Uterus (tissue), 4 donors: ENCODE results near the gene LRRD1. TPM values are rescaled to one million over a fixed set of nuclear protein-coding genes. Genes with fewer than 3 reads are reported as not detected.

Experiments used
- DNase-seq, 2 donors: peaks; one replicate each; pipeline ENCODE4 v3.0.0-alpha.2; 2019 to 2020
- H3K27ac ChIP-seq, 2 donors: fragments of 200-600 bp; sonication (generic); 1 replicate in 1 of 2; 2 replicates in 1 of 2; pipeline ENCODE4 v1.5.1; 2016 to 2018
- H3K27me3 ChIP-seq, 2 donors: fragments of 200-600 bp; sonication (generic); one replicate each; pipeline ENCODE4 v1.5.1; 2018 to 2019; ENCODE audit warnings: control low read depth in 1 of 2
- H3K36me3 ChIP-seq, 2 donors: fragments of 200-600 bp; sonication (generic); one replicate each; pipeline ENCODE4 v1.5.1; 2019; ENCODE audit warnings: control low read depth in 1 of 2
- H3K4me1 ChIP-seq, 2 donors: fragments of 200-600 bp; sonication (generic); one replicate each; pipeline ENCODE4 v1.5.1; 2018 to 2019; ENCODE audit warnings: control low read depth in 1 of 2
- H3K4me3 ChIP-seq, 2 donors: fragments of 200-600 bp; sonication (generic); 1 replicate in 1 of 2; 2 replicates in 1 of 2; pipeline ENCODE4 v1.5.1; 2018 to 2019; ENCODE audit warnings: mild to moderate bottlenecking in 1 of 2
- H3K9me3 ChIP-seq, 2 donors: fragments of 200-600 bp; sonication (generic); one replicate each; pipeline ENCODE4 v1.5.1; 2019; ENCODE audit warnings: control low read depth in 1 of 2
- POLR2A ChIP-seq, 2 donors: fragments of 450-650 bp; IDR thresholded peaks; one replicate each; pipeline ENCODE4 v1.6.1; 2016; ENCODE audit warnings: antibody characterized with exemption in 2 of 2, mild to moderate bottlenecking in 1 of 2, moderate library complexity in 1 of 2
- intact Hi-C: fragments of 100-400 bp; cut with DNase I; formaldehyde crosslinking; loops from one replicate; pipeline ENCODE4 v1.15.1; 2023; ENCODE audit warnings: low total_unique reads
- total RNA-seq, 4 donors: library from RNA; depleted of rRNA in 3 of 4; stranded (reverse); fragments of >200 nt in 3 of 4; gene quantifications; one replicate each; pipeline versions ENCODE4 v1.1.0 to v1.2.4, GENCODE V29; 2014 to 2023
- TF ChIP-seq, protein P1 (sequence below), 4 experiments: fragments of 200-600 bp in 2 of 4; fragments of 450-650 bp in 2 of 4; sonication (generic) in 2 of 4; IDR thresholded peaks; one replicate each; pipeline ENCODE4 v1.5.1; 2016 to 2019; ENCODE audit warnings: antibody characterized with exemption in 4 of 4, mild to moderate bottlenecking in 2 of 4, moderate library complexity in 1 of 4
- donor health status: DM: yes; HTN: yes; CAD: no.

LRRD1 gene
- total RNA-seq, 4 donors from 2014 or later: 0.73 to 0.97 TPM; not detected in 2

DNA sequence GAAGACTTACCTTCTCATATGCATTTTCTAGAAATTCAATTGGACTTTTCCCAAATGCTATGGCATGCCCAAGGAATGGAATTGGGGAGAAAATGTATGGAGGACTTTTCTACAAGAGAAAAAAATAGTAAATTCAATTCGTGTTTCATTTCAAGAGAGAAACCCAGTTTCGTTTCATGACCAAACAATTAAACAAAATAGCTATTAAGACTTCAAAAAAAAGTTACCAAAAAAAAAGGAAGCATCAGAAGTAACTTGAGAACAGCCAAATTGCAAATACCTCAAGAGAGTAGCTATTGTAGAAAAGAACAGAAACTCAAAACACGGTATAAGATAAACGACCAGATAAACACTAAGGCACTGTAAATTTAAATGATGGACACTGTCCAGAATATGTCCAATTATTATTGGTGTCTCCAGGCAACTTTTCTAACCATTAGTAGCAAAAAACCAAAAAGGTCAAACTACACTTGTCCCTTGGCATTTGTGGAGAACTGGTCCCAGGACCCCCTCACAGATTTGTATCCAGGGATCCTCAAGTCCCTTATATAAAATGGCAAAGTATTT, 47.1 kb downstream of the LRRD1 start:
- no peak for DNase-seq
- H3K36me3 ChIP-seq: no peaks in the 10 kb centered on the region
- TF ChIP-seq, protein P1, sequence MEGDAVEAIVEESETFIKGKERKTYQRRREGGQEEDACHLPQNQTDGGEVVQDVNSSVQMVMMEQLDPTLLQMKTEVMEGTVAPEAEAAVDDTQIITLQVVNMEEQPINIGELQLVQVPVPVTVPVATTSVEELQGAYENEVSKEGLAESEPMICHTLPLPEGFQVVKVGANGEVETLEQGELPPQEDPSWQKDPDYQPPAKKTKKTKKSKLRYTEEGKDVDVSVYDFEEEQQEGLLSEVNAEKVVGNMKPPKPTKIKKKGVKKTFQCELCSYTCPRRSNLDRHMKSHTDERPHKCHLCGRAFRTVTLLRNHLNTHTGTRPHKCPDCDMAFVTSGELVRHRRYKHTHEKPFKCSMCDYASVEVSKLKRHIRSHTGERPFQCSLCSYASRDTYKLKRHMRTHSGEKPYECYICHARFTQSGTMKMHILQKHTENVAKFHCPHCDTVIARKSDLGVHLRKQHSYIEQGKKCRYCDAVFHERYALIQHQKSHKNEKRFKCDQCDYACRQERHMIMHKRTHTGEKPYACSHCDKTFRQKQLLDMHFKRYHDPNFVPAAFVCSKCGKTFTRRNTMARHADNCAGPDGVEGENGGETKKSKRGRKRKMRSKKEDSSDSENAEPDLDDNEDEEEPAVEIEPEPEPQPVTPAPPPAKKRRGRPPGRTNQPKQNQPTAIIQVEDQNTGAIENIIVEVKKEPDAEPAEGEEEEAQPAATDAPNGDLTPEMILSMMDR (IDR thresholded peaks at IDR 0.05): no peak
- H3K4me1 ChIP-seq: no peaks in the 10 kb centered on the region
- no peak overlapping the region for H3K4me3 ChIP-seq
- intact Hi-C loops: no loop called here
- H3K9me3 ChIP-seq: no peaks in the 10 kb centered on the region
- no peaks in the 10 kb centered on the region for H3K27me3 ChIP-seq
- H3K27ac ChIP-seq: no peak overlapping the region

DNA sequence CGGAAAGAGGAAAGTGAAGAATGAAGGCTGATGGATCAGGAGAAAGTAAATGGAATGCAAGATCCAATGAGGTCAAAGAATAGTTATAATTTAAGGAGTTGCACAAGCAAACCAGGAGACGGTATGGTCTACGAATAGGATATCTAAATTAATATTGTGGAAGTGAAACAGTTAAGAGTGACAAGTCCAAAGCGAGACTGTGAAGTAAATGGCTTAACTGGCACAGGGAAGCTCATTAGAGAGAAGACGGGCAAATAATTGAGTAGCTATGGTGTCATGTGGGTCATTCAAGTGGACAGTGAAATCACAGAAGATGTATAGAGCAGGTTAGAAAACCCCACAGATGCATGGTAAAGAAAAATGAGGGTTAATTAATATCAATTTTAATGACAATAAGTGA, 47.8 kb downstream of the LRRD1 start:
- no peak for DNase-seq

DNA sequence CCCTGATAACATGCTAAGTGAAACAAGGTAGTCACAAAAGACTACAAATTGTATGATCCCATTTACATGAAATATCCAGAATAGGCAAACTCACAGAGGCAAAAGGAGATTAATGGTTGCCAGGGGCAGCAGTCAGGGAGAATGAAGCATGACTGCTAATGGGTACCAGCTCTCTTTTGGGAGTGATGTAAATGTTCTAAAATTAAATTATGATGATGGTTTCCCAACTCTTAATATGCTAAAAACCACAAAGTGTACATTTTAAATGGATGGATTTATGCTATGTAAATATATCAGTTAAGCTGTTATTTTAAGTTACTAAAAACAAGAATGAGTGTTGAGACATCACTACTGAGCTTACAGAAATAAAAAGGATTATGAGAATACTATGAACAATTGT, 57.3 kb downstream of the LRRD1 start:
- TF ChIP-seq, protein P1 (IDR thresholded peaks at IDR 0.05): no peak
- TF ChIP-seq POLR2A (IDR thresholded peaks at IDR 0.05): no peak

More for the DNA sequence above, 47.8 kb downstream of the LRRD1 start:
- Histone ChIP-seq H3K4me1 (no peaks in the 10 kb centered on the region), H3K36me3 (no peaks in the 10 kb centered on the region), H3K27ac (no peak overlapping the region), H3K27me3 (no peaks in the 10 kb centered on the region), H3K4me3 (no peak overlapping the region), H3K9me3 (no peaks in the 10 kb centered on the region)
- no peak for TF ChIP-seq POLR2A (IDR thresholded peaks at IDR 0.05)
- TF ChIP-seq, protein P1 (IDR thresholded peaks at IDR 0.05): no peak
- intact Hi-C loops: no loop called here

DNA sequence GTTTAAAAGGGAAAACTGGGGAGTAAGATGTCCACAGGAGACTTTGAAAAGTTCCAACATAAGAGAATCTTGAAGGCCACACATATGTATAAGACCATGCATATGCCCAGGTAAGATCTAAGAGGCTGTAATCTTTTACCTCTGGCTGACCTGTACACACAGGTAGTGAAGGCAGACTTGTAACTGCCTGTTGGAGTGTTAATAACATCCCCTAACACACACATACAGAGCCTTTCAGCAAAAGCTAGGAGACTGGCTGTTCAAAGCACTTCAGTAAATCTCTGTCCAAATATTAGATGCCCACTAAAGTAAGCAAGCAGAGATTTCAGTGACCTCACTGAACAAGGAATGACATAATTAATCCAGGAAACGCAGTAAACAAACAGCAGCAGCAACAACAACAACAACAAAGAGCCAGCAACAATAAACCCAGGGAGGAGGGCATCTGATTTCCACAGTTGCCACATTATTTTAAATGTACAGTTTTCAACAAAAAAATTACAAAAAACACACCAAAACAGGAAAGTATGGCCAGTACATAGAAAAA, 59.7 kb downstream of the LRRD1 start:
- H3K9me3 ChIP-seq: no peaks in the 10 kb centered on the region
- intact Hi-C loops: no loop called here
- no peak overlapping the region for H3K27ac ChIP-seq
- no peaks in the 10 kb centered on the region for H3K27me3 ChIP-seq
- no peak for DNase-seq
- no peaks in the 10 kb centered on the region for H3K4me1 ChIP-seq
- TF ChIP-seq POLR2A (IDR thresholded peaks at IDR 0.05): no peak
- TF ChIP-seq, protein P1 (IDR thresholded peaks at IDR 0.05): no peak
- no peaks in the 10 kb centered on the region for H3K36me3 ChIP-seq
- H3K4me3 ChIP-seq: no peak overlapping the region

More for the DNA sequence above, 57.3 kb downstream of the LRRD1 start:
- Histone ChIP-seq H3K27me3 (no peaks in the 10 kb centered on the region), H3K4me3 (no peak overlapping the region), H3K36me3 (no peaks in the 10 kb centered on the region), H3K9me3 (no peaks in the 10 kb centered on the region), H3K4me1 (no peaks in the 10 kb centered on the region), H3K27ac (no peak overlapping the region)
- no peak for DNase-seq
- intact Hi-C loops: no loop called here

DNA sequence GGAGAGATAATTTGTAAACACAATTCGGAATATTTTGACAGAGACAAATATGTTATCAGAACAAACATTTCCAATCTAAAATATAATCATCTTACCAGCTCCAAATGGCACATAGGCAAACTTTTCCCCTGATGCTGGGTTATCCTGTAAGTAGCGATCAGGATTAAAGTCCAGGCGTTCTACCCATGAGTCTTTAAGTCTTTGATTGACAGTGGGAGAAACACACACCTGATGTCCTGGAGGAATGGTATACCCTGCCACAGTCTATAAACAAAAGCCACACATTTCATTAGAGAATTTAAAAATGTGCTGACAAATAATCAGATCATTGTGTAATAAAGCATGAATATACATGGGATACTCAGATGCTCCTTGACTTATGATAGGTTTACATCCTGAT, 62.0 kb downstream of the LRRD1 start:
- TF ChIP-seq POLR2A (IDR thresholded peaks at IDR 0.05): no peak
- TF ChIP-seq, protein P1 (IDR thresholded peaks at IDR 0.05): no peak
- H3K27ac ChIP-seq: no peak overlapping the region
- intact Hi-C loops: no loop called here
- no peaks in the 10 kb centered on the region for H3K4me1 ChIP-seq
- no peak for DNase-seq
- H3K9me3 ChIP-seq: no peaks in the 10 kb centered on the region
- H3K27me3 ChIP-seq: no peaks in the 10 kb centered on the region
- no peaks in the 10 kb centered on the region for H3K36me3 ChIP-seq
- H3K4me3 ChIP-seq: no peak overlapping the region
